C4-2B (cell line): Measurements from ENCODE around the gene DYNLT5.
A peak's percentile ranks its signal among the peaks of the same experiment; 100 is the strongest.
"Not testable (repeated sequence)": the region's sequence is repeated elsewhere in the genome, so short reads cannot be mapped to it uniquely, and the experiment has no call there.

Experiments
- H3K27ac ChIP-seq: fragments of 450-650 bp; 2 replicates; pipeline ENCODE4 v1.5.1; 2017
- ZFX ChIP-seq: fragments of 450-650 bp; IDR thresholded peaks from 2 replicates; pipeline ENCODE4 v1.6.1; 2017
- TF ChIP-seq, protein P1 (sequence below): fragments of 450-650 bp; conservative IDR thresholded peaks from 2 replicates; pipeline ENCODE4 v1.5.1; 2017; ENCODE audit warnings: mild to moderate bottlenecking

Gene DYNLT5

GRCh38 chr1:66733348-66734017 lies 18.8 kb upstream of the DYNLT5 start:
- no peak overlapping the region for H3K27ac ChIP-seq

GRCh38 chr1:66734531-66734930 lies 17.7 kb upstream of the DYNLT5 start:
- H3K27ac ChIP-seq: not testable (repeated sequence)

More at GRCh38 chr1:66733348-66734017, 18.8 kb upstream of the DYNLT5 start:
- TF ChIP-seq ZFX: no peak
- TF ChIP-seq, protein P1, sequence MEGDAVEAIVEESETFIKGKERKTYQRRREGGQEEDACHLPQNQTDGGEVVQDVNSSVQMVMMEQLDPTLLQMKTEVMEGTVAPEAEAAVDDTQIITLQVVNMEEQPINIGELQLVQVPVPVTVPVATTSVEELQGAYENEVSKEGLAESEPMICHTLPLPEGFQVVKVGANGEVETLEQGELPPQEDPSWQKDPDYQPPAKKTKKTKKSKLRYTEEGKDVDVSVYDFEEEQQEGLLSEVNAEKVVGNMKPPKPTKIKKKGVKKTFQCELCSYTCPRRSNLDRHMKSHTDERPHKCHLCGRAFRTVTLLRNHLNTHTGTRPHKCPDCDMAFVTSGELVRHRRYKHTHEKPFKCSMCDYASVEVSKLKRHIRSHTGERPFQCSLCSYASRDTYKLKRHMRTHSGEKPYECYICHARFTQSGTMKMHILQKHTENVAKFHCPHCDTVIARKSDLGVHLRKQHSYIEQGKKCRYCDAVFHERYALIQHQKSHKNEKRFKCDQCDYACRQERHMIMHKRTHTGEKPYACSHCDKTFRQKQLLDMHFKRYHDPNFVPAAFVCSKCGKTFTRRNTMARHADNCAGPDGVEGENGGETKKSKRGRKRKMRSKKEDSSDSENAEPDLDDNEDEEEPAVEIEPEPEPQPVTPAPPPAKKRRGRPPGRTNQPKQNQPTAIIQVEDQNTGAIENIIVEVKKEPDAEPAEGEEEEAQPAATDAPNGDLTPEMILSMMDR: peak; percentile 64

DNA sequence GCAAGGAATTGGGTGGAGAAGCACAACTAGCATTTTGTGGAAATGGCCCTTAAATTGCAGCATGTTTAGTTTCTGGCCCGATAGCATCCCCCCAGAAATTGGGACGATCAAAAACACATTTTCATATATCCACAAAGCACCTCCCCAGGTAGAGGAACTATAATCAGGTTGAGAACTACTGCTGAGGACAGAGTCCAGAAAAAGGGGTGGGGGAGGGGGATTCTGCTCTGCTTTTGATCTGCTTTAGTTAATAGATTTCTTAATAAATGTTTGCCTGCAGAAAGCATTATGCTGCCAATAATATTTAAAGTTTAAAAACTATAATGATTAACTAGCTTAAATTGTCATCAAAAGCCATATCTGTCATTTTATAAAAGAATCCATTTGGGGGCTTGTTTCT lies 14.4 kb upstream of the DYNLT5 start:
- H3K27ac ChIP-seq: no peak overlapping the region
- no peak for TF ChIP-seq ZFX
- TF ChIP-seq, protein P1: no peak

DNA sequence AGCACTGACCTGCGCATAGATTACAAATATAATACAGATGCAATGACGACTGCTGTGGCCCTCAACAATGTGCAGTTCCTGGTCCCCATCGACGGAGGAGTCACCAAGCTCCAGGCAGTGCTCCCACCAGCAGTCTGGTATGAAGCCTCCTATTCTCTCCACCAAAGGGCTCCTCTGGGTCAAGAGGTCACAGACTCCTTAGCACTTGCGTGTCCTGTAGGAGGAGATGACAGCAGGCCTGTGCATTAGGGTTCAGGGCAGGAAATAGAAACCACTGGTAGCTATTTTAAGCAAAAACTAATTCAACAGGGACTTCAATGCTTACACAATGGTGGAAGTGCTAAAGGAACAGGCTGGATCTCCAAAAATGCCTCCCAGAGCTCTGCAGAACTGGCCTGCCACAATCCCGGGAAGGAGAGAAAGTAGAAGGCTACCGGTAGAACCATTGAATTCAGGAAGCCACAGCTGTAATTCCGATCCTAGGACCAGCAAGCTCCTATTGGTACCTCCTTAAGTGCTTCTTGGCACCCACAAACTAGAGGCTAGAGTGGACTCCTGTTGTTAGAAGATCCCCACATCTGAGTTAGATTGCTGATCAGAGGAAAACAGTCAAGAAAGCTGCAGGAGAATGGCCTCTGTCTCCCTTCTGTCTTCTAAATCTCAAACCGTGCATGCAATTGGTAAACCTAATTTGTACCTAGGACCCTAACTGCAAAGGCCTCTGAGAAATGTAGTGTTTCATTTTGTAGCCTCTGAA lies 12.7 kb upstream of the DYNLT5 start:
- H3K27ac ChIP-seq: no peak overlapping the region
- TF ChIP-seq, protein P1: no peak
- TF ChIP-seq ZFX: no peak

- no peak overlapping the region for H3K27ac ChIP-seq
- no peak for TF ChIP-seq ZFX
- TF ChIP-seq, protein P1: no peak
These were observed 6.8 kb upstream of the DYNLT5 start for GRCh38 chr1:66745451-66745850.

DNA sequence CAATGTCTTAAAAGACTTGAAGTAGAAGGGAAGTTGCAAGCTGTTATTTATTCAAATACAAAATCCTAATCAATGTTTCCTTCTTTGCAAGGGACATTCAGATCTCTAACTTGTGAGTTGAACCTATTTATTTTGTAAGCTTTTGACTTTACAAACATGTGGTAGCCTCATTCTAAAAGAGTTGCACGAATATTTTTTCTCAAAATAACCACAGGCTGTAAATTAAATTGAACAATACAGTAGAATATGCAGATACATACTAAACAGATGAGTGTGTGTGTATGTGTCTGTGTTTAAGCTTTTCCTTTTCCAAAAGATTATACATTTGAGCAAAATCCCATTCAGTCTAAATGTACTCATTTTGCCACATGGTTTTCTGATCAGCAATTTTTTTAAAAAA lies 4.8 kb upstream of the DYNLT5 start:
- TF ChIP-seq ZFX: no peak
- TF ChIP-seq, protein P1: no peak

DNA sequence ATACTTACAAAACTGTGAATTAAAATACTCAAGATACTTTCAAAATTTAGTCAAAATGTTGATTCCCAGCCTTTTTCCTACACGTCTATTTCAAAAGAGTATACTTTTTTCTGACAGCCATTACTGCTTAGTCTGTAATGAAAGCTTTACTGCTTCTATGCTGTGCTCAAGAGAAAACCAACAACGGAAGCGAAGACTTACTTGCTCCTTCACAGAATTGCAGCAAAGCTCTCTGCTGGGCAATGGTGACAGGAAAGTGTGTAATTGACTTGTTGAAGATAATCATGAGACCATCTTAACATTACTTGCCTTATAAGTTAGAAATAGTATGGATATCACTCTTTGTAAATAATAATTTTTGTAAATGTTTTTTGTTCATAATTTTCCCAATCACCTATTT lies 1.7 kb upstream of the DYNLT5 start:
- TF ChIP-seq, protein P1: no peak
- no peak for TF ChIP-seq ZFX
- H3K27ac ChIP-seq: no peak overlapping the region

More for the DNA sequence above, 4.8 kb upstream of the DYNLT5 start:
- H3K27ac ChIP-seq: no peak overlapping the region
